GM12878 (cell line): ENCODE data around the gene NKAP. TPM values are rescaled to one million over a fixed set of nuclear protein-coding genes. Genes with fewer than 3 reads are reported as not detected.

Experiments
- ASH2L ChIP-seq: fragments of 300-600, 200-600 bp; sonication (generic); IDR thresholded peaks from 2 replicates; pipeline ENCODE4 v1.6.1; 2017; ENCODE audit warnings: low read depth, mild to moderate bottlenecking, borderline replicate concordance
- BCLAF1 ChIP-seq: fragments of 450-650 bp; IDR thresholded peaks from 2 replicates; pipeline ENCODE4 v1.6.1; 2017; ENCODE audit warnings: antibody characterized with exemption, mild to moderate bottlenecking, moderate library complexity
- BHLHE40 ChIP-seq, 2 experiments: fragments of 450-650 bp in 1 of 2; IDR thresholded peaks; 2 replicates each; pipeline ENCODE4 v1.6.1; 2011 to 2017; ENCODE audit warnings: low read depth in 2 of 2, borderline replicate concordance in 1 of 2, improper control_type of control experiment in 1 of 2, low read length in 1 of 2, mild to moderate bottlenecking in 1 of 2
- BMI1 ChIP-seq: fragments of 450-650 bp; IDR thresholded peaks from 2 replicates; pipeline ENCODE4 v1.6.1; 2016; ENCODE audit warnings: mild to moderate bottlenecking, moderate library complexity, borderline replicate concordance
- CBX5 ChIP-seq: sonication (generic); IDR thresholded peaks from 2 replicates; pipeline ENCODE4 v1.6.1; 2016; ENCODE audit warnings: low read depth, moderate library complexity, mild to moderate bottlenecking, inconsistent platforms
- CHD2 ChIP-seq: IDR thresholded peaks from 2 replicates; pipeline ENCODE4 v1.6.1; 2011; ENCODE audit warnings: low read depth, low read length, improper control_type of control experiment, borderline replicate concordance
- EP300 ChIP-seq, 2 experiments: fragments of 150-350 bp in 1 of 2; IDR thresholded peaks; 2 replicates each; pipeline ENCODE4 v1.6.1; 2011 to 2012; ENCODE audit warnings: low read depth in 2 of 2, low read length in 2 of 2, borderline replicate concordance in 1 of 2, improper control_type of control experiment in 1 of 2, inconsistent platforms in 1 of 2; ENCODE audit not compliant: control insufficient read depth in 1 of 2
- GABPA ChIP-seq: IDR thresholded peaks from 2 replicates; pipeline ENCODE4 v1.6.1; 2014; ENCODE audit warnings: antibody characterized with exemption, low read depth, mild to moderate bottlenecking, inconsistent platforms
- GATAD2B ChIP-seq: fragments of 450-650 bp; conservative IDR thresholded peaks from 2 replicates; pipeline ENCODE4 v1.6.1; 2017; ENCODE audit warnings: low read depth, mild to moderate bottlenecking, moderate library complexity
- MTA2 ChIP-seq: fragments of 450-650 bp; IDR thresholded peaks from 2 replicates; pipeline ENCODE4 v1.6.1; 2016; ENCODE audit warnings: low read depth, mild to moderate bottlenecking, moderate library complexity
- MTA3 ChIP-seq: IDR thresholded peaks from 2 replicates; pipeline ENCODE4 v1.6.1; 2012; ENCODE audit warnings: low read length, inconsistent platforms, borderline replicate concordance
- MYC ChIP-seq: IDR thresholded peaks from 2 replicates; pipeline ENCODE4 v1.6.1; 2011; ENCODE audit warnings: mild to moderate bottlenecking, low read length, moderate library complexity, inconsistent platforms; ENCODE audit not compliant: insufficient read depth, insufficient replicate concordance, insufficient read length, severe bottlenecking
- NBN ChIP-seq: fragments of 450-650 bp; IDR thresholded peaks from 2 replicates; pipeline ENCODE4 v1.6.1; 2016
- NFXL1 ChIP-seq: fragments of 450-650 bp; IDR thresholded peaks from 2 replicates; pipeline ENCODE4 v1.6.1; 2017; ENCODE audit warnings: antibody characterized with exemption, mild to moderate bottlenecking, borderline replicate concordance
- RCOR1 ChIP-seq: conservative IDR thresholded peaks from 2 replicates; pipeline ENCODE4 v1.6.1; 2012; ENCODE audit warnings: low read depth, low read length, improper control_type of control experiment
- RFX5 ChIP-seq: IDR thresholded peaks from 2 replicates; pipeline ENCODE4 v1.6.1; 2011; ENCODE audit warnings: low read depth, low read length, improper control_type of control experiment
- SMC3 ChIP-seq: IDR thresholded peaks from 2 replicates; pipeline ENCODE4 v1.6.1; 2011; ENCODE audit warnings: low read length, improper control_type of control experiment, borderline replicate concordance
- SP1 ChIP-seq: IDR thresholded peaks from one replicate; pipeline ENCODE4 v1.6.1; 2011; ENCODE audit warnings: low read depth, low read length
- SPI1 ChIP-seq: IDR thresholded peaks from 2 replicates; pipeline ENCODE4 v1.6.1; 2011; ENCODE audit warnings: low read depth, mild to moderate bottlenecking, low read length, moderate library complexity, borderline replicate concordance; ENCODE audit not compliant: insufficient read depth
- SRF ChIP-seq, 2 experiments: IDR thresholded peaks; 2 replicates each; pipeline ENCODE4 v1.6.1; 2011; ENCODE audit warnings: low read depth in 2 of 2, low read length in 2 of 2, mild to moderate bottlenecking in 1 of 2, moderate library complexity in 1 of 2
- ZNF217 ChIP-seq: fragments of 450-650 bp; IDR thresholded peaks from 2 replicates; pipeline ENCODE4 v1.6.1; 2017; ENCODE audit warnings: antibody characterized with exemption, mild to moderate bottlenecking
- polyA plus RNA-seq, 11 experiments: library from polyadenylated mRNA; depleted of rRNA in 4 of 11; unstranded in 6 of 11; stranded (reverse) in 5 of 11; fragments of >200 nt; fragmentation: Nextera tagmentation in 4 of 11; fragmentation: Illumina TruSeq in 1 of 11; extraction: Ambion mirVana in 4 of 11; extraction: Trizol in 1 of 11; gene quantifications; 1 replicate in 1 of 11; 2 replicates in 10 of 11; pipeline versions ENCODE4 v1.2.1 to v1.2.3, GENCODE V29; 2011 to 2016; ENCODE audit warnings: inconsistent platforms in 2 of 11, missing spikeins in 2 of 11, low read depth in 1 of 11
- total RNA-seq, 4 experiments: library from RNA; depleted of rRNA in 3 of 4; stranded (reverse); fragments of >200 nt in 3 of 4; fragmentation: Illumina TruSeq in 1 of 4; extraction: Trizol in 1 of 4; gene quantifications; 2 replicates each; pipeline versions ENCODE4 v1.2.1 to v1.2.3, GENCODE V29; 2013 to 2021
- TF ChIP-seq, protein P1 (sequence below): IDR thresholded peaks from 2 replicates; pipeline ENCODE4 v1.6.1; 2012; ENCODE audit warnings: low read depth, low read length, improper control_type of control experiment
- TF ChIP-seq, protein P2 (sequence below): fragments of 450-650 bp; IDR thresholded peaks from 2 replicates; pipeline ENCODE4 v1.6.1; 2016; ENCODE audit warnings: mild to moderate bottlenecking, moderate library complexity, borderline replicate concordance

NKAP gene
- total and polyA plus RNA-seq, 10 of the 15 experiments (the other 5 are each of a cell fraction or from before 2014, with no cell fraction given) = 2.4 to 6.9 (median 5.3) TPM

- TF ChIP-seq, protein P1, sequence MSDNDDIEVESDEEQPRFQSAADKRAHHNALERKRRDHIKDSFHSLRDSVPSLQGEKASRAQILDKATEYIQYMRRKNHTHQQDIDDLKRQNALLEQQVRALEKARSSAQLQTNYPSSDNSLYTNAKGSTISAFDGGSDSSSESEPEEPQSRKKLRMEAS = peak; percentile 70; the same call in 1 of the 2 replicates
- TF ChIP-seq RFX5 (peak; percentile 28; the same call in 1 of the 2 replicates), EP300 (IDR thresholded peaks at IDR 0.05; ENCODE audit: borderline replicate concordance in 1 of 2, control insufficient read depth in 1 of 2, low read depth in 2 of 2, low read length in 2 of 2) (no peak), SP1 (no peak), SMC3 (no peak), ZNF217 (no peak), CBX5 (no peak), BHLHE40 (IDR thresholded peaks at IDR 0.05; ENCODE audit: borderline replicate concordance in 1 of 2, low read depth in 2 of 2, low read length in 1 of 2) (0 out of 4 replicates have a peak, but pooled peaks of 1 of the 2 experiments have one; percentile 16), BCLAF1 (no peak), ASH2L (no peak), GABPA (peak; percentile 65), CHD2 (peak; percentile 39; the same call in 1 of the 2 replicates), RCOR1 (no peak; the same call in 1 of the 2 replicates), BMI1 (no peak), NBN (no peak), GATAD2B (0 out of 2 replicates have a peak, but pooled peaks have one; percentile 30), SPI1 (no peak), SRF (IDR thresholded peaks at IDR 0.05; ENCODE audit: low read depth in 2 of 2, low read length in 2 of 2) (no peak), MYC (no peak), MTA2 (no peak), MTA3 (no peak), NFXL1 (no peak)
- TF ChIP-seq, protein P2, sequence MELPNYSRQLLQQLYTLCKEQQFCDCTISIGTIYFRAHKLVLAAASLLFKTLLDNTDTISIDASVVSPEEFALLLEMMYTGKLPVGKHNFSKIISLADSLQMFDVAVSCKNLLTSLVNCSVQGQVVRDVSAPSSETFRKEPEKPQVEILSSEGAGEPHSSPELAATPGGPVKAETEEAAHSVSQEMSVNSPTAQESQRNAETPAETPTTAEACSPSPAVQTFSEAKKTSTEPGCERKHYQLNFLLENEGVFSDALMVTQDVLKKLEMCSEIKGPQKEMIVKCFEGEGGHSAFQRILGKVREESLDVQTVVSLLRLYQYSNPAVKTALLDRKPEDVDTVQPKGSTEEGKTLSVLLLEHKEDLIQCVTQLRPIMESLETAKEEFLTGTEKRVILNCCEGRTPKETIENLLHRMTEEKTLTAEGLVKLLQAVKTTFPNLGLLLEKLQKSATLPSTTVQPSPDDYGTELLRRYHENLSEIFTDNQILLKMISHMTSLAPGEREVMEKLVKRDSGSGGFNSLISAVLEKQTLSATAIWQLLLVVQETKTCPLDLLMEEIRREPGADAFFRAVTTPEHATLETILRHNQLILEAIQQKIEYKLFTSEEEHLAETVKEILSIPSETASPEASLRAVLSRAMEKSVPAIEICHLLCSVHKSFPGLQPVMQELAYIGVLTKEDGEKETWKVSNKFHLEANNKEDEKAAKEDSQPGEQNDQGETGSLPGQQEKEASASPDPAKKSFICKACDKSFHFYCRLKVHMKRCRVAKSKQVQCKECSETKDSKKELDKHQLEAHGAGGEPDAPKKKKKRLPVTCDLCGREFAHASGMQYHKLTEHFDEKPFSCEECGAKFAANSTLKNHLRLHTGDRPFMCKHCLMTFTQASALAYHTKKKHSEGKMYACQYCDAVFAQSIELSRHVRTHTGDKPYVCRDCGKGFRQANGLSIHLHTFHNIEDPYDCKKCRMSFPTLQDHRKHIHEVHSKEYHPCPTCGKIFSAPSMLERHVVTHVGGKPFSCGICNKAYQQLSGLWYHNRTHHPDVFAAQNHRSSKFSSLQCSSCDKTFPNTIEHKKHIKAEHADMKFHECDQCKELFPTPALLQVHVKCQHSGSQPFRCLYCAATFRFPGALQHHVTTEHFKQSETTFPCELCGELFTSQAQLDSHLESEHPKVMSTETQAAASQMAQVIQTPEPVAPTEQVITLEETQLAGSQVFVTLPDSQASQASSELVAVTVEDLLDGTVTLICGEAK = peak; percentile 60; the same call in 1 of the 2 replicates
These were observed 71.8 kb downstream of the NKAP start, which contains the start of the genes NDUFA1 and RNF113A (continued) for GRCh38 chrX:119871599-119872395.
